HFFc6 (cell line): ENCODE data around the gene EHD3. TPM values are rescaled to one million over a fixed set of nuclear protein-coding genes. Genes with fewer than 3 reads are reported as not detected.

Experiments used
- DNase-seq: peaks from one replicate; pipeline ENCODE4 v3.0.0-alpha.2; 2018
- H3K27ac Mint-ChIP-seq: 2 replicates; pipeline ENCODE4 v1.8.0; 2020; ENCODE audit warnings: mild to moderate bottlenecking, mixed read lengths
- H3K27me3 Mint-ChIP-seq: 2 replicates; pipeline ENCODE4 v1.8.0; 2021; ENCODE audit warnings: mild to moderate bottlenecking, moderate library complexity, mixed read lengths; ENCODE audit not compliant: insufficient read depth
- H3K36me3 Mint-ChIP-seq: 2 replicates; pipeline ENCODE4 v1.8.0; 2021; ENCODE audit warnings: low read depth, mixed read lengths
- H3K4me1 Mint-ChIP-seq: 2 replicates; pipeline ENCODE4 v1.8.0; 2020; ENCODE audit warnings: low read depth, mixed read lengths
- H3K4me3 Mint-ChIP-seq: 2 replicates; pipeline ENCODE4 v1.8.0; 2020; ENCODE audit warnings: mild to moderate bottlenecking, moderate library complexity, mixed read lengths
- H3K9me3 Mint-ChIP-seq: 2 replicates; pipeline ENCODE4 v1.8.0; 2020; ENCODE audit warnings: mild to moderate bottlenecking, mixed read lengths
- CTCF ChIP-seq: fragments of 200-600 bp; sonication (generic); IDR thresholded peaks from 2 replicates; pipeline ENCODE4 v1.5.0; 2021; ENCODE audit warnings: antibody characterized with exemption, mild to moderate bottlenecking
- total RNA-seq, 6 experiments: library from RNA; stranded (reverse); fragmentation: NEBNext Ultra II Directional; extraction: Animal tissue kit (Norgen Biotek cat#: 25700); gene quantifications; 2 replicates in 1 of 6; 3 replicates in 5 of 6; pipeline ENCODE4 v1.2.3, GENCODE V29; 2021

The EHD3 gene
- total RNA-seq, 6 experiments from 2014 or later, result 49.6 to 70.6 (median 62.0) TPM

- Mint-ChIP-seq H3K4me3 (peak overlapping the region; percentile 17), H3K9me3 (no peaks in the 10 kb centered on the region), H3K27ac (peak overlapping the region; percentile 72), H3K4me1 (peaks cover 44% of the 10 kb centered on the region), H3K27me3 (peaks cover 7% of the 10 kb centered on the region), H3K36me3 (peaks cover 22% of the 10 kb centered on the region)
- TF ChIP-seq CTCF, result no peak
- DNase-seq, result peak; percentile 46
Measured at GRCh38 chr2:31270822-31271231, 36.9 kb downstream of the EHD3 start.

DNA sequence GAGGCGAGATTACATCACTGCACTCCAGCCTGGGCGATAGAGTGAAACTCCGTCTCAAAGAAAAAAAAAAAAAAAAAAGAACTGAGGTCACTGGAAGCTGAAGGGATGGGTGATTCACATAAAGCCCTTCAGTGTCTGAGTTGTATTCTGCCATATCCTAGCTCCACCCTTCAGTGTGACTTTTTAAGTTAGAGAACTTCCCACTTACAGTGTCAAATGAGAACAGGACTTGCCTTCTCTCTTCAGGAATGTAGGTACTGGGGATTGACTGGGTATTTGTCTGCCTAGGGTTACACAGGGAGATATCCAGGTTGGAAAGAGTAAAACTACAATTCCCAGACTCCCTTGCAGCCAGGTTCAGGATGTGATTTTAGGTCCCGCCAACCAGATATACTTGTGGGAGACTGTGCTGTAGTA lies 37.9 kb downstream of the EHD3 start:
- peaks cover 7% of the 10 kb centered on the region for H3K27me3 Mint-ChIP-seq
- H3K4me1 Mint-ChIP-seq, result peaks cover 44% of the 10 kb centered on the region
- no peak overlapping the region for H3K27ac Mint-ChIP-seq
- peaks cover 11% of the 10 kb centered on the region for H3K36me3 Mint-ChIP-seq
- DNase-seq, result peak; percentile 26
- no peaks in the 10 kb centered on the region for H3K9me3 Mint-ChIP-seq
- no peak for TF ChIP-seq CTCF
- H3K4me3 Mint-ChIP-seq, result no peak overlapping the region

DNA sequence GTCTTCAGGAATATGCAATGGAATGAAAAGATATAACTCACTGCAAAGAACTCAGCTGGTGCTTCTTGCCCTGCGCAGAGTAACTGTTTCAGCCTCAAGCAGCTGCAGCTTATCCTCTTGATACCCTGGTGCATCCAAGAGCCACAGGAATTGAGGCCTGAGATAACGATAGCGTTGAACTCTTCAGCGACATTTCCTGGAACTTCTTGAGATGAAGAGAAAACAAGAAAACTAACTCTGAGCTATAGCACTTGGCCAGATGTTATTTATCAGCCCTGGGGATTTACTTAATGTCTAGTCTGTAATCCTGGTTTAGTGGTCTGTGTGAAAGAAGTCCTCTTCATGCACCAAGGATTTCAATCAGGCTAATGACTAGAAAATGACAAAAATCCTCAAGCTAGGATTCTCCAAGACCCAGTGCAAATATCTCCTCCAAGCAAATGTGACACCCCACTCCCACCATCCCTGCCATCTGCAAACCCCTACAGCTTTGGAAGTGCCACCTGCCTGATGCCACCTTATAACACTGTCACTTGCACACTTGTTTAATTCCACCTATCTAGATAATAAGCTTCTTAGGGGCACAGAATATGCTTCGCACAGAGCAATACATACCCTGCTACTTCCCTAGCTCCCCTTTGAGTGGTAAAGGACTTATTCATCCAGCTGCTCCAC lies 40.6 kb downstream of the EHD3 start:
- Mint-ChIP-seq H3K27me3 (peaks cover 7% of the 10 kb centered on the region), H3K4me1 (peaks cover 27% of the 10 kb centered on the region), H3K27ac (no peak overlapping the region), H3K9me3 (no peaks in the 10 kb centered on the region), H3K36me3 (no peaks in the 10 kb centered on the region), H3K4me3 (no peak overlapping the region)
- TF ChIP-seq CTCF, result no peak
- DNase-seq, result no peak

GRCh38 chr2:31275976-31276375 lies 42.0 kb downstream of the EHD3 start:
- H3K4me1 Mint-ChIP-seq, result peaks cover 13% of the 10 kb centered on the region
- H3K9me3 Mint-ChIP-seq, result no peaks in the 10 kb centered on the region
- DNase-seq, result no peak
- H3K27ac Mint-ChIP-seq, result no peak overlapping the region
- TF ChIP-seq CTCF, result no peak
- H3K27me3 Mint-ChIP-seq, result peaks cover 7% of the 10 kb centered on the region
- H3K4me3 Mint-ChIP-seq, result no peak overlapping the region
- no peaks in the 10 kb centered on the region for H3K36me3 Mint-ChIP-seq

DNA sequence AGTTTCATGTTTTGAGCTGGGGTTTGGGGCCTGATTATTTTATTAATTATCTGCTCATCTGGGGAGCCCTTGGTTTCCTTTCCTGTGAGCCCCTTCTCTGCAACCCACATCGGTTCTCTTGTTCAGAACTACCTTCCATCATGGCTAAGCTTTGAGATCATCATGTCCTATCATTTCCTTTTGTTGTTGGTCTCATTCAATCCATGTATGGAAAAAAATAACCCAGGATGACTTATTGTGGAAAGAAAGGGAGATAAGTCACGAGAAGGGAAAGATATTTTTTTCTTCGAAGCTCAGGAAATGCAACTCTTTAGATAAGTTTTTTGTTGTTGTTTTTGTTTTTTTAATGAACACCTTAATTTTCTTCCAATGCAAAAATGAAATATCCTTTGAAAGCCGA lies 43.7 kb downstream of the EHD3 start:
- Mint-ChIP-seq H3K36me3 (no peaks in the 10 kb centered on the region), H3K27me3 (peaks cover 7% of the 10 kb centered on the region), H3K9me3 (no peaks in the 10 kb centered on the region), H3K27ac (no peak overlapping the region), H3K4me1 (peaks cover 11% of the 10 kb centered on the region), H3K4me3 (no peak overlapping the region)
- no peak for TF ChIP-seq CTCF
- DNase-seq, result no peak
